ENCODE data around the gene CD81.

DNA sequence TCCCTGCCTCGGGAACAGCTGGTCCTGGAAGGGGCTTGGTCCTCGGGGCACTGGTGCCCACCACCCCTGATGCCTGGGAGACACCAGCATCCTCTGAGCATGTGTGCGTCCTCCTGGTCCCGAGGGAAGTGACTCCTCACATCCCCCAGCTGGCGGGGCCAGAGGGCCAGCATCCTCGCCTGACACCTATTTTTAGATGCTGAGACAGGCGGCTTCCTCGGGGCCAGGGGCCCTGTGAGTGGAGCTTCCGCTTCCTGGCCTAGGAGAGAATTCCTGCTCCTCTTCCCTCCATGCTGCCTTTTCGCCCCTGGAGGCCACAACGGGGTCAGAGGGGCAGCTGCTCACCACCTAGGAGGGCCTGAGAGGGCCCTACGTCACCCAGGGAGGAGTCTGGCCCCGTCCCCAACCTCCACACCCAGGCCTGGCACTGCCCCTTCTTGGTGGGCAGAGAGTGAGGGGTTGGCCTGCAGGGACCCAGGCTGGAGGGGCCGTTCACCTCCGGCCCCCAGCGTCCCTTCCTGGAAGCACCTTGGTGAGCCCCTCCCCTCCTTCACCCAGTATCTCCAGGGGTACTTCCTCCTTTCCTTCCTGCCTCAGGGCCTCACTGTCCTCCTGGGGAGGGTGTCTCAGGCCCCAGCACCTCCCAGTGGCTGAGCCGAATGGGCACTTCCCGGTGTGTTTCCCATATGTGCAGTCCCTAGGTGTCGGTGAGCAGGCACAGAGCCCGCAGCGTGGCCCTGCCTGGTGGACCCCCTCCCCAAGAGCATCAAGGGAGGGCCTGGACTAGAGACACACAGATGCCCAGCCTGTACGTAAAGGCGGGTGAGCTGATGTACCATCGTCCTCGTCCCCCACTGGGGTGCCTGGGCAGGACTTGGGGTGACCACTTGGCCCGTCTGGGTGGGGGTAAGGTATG lies 6.1 kb downstream of the CD81 start:
- TF ChIP-seq GLIS3 (CRISPR knock-in tag; IDR thresholded peaks at IDR 0.05) (no peak), OSR1 (CRISPR knock-in tag; IDR thresholded peaks at IDR 0.05) (no peak), PPARA (CRISPR knock-in tag; IDR thresholded peaks at IDR 0.05; ENCODE audit: borderline replicate concordance) (no peak), ZFP30 (CRISPR knock-in tag; IDR thresholded peaks at IDR 0.05) (no peak), CSDC2 (CRISPR knock-in tag; IDR thresholded peaks at IDR 0.05) (no peak), RARB (CRISPR knock-in tag; IDR thresholded peaks at IDR 0.05) (no peak), ESRRG (CRISPR knock-in tag; IDR thresholded peaks at IDR 0.05) (no peak), TCF4 (CRISPR knock-in tag; IDR thresholded peaks at IDR 0.05; ENCODE audit: borderline replicate concordance) (no peak), ZNF565 (CRISPR knock-in tag; conservative IDR thresholded peaks at IDR 0.05; ENCODE audit: low read depth) (no peak)
- TF ChIP-seq, protein P1, sequence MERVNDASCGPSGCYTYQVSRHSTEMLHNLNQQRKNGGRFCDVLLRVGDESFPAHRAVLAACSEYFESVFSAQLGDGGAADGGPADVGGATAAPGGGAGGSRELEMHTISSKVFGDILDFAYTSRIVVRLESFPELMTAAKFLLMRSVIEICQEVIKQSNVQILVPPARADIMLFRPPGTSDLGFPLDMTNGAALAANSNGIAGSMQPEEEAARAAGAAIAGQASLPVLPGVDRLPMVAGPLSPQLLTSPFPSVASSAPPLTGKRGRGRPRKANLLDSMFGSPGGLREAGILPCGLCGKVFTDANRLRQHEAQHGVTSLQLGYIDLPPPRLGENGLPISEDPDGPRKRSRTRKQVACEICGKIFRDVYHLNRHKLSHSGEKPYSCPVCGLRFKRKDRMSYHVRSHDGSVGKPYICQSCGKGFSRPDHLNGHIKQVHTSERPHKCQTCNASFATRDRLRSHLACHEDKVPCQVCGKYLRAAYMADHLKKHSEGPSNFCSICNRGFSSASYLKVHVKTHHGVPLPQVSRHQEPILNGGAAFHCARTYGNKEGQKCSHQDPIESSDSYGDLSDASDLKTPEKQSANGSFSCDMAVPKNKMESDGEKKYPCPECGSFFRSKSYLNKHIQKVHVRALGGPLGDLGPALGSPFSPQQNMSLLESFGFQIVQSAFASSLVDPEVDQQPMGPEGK (CRISPR knock-in tag; IDR thresholded peaks at IDR 0.05; ENCODE audit: borderline replicate concordance): no peak
- TF ChIP-seq, protein P2, sequence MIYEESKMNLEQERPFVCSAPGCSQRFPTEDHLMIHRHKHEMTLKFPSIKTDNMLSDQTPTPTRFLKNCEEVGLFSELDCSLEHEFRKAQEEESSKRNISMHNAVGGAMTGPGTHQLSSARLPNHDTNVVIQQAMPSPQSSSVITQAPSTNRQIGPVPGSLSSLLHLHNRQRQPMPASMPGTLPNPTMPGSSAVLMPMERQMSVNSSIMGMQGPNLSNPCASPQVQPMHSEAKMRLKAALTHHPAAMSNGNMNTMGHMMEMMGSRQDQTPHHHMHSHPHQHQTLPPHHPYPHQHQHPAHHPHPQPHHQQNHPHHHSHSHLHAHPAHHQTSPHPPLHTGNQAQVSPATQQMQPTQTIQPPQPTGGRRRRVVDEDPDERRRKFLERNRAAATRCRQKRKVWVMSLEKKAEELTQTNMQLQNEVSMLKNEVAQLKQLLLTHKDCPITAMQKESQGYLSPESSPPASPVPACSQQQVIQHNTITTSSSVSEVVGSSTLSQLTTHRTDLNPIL (CRISPR knock-in tag; IDR thresholded peaks at IDR 0.05; ENCODE audit: low read depth): no peak
